ENCODE data around the gene FTO. TPM values are rescaled to one million over a fixed set of nuclear protein-coding genes. Genes with fewer than 3 reads are reported as not detected.

FTO gene
- total and polyA plus RNA-seq, 2 of the 8 experiments (the other 6 are each of a cell fraction or from before 2014, with no cell fraction given), result 34.5 to 59.8 TPM

- Histone ChIP-seq H3K18ac (ENCODE audit: extremely low read depth, low read length) (no peak overlapping the region), H3K36me3 (ENCODE audit: control insufficient read depth in 2 of 4, insufficient read depth in 4 of 4, low read length in 3 of 4) (no peaks in the 10 kb centered on the region), H4K20me1 (replicated peaks in 1 of 2; ENCODE audit: control insufficient read depth in 1 of 2, insufficient read depth in 2 of 2, low read length in 2 of 2) (no peaks in the 10 kb centered on the region), H3K9ac (replicated peaks in 1 of 4; ENCODE audit: extremely low read depth in 1 of 4, low read depth in 3 of 4, low read length in 3 of 4) (no peak overlapping the region), H2BK15ac (ENCODE audit: low read length) (no peak overlapping the region), H3K27me3 (replicated peaks in 1 of 4; ENCODE audit: control insufficient read depth in 3 of 4, extremely low read depth in 1 of 4, insufficient read depth in 3 of 4, low read length in 3 of 4) (no peaks in the 10 kb centered on the region), H3K4ac (replicated peaks; ENCODE audit: insufficient read length, low read depth, low read length) (no peak overlapping the region), H2BK12ac (ENCODE audit: low read depth, low read length) (no peak overlapping the region), H2BK5ac (ENCODE audit: low read depth, low read length) (no peak overlapping the region), H2BK20ac (ENCODE audit: low read length) (no peak overlapping the region), H2AFZ (ENCODE audit: low read length) (no peak overlapping the region), H3K23me2 (ENCODE audit: low read depth, low read length) (no peaks in the 10 kb centered on the region), H3K4me3 (ENCODE audit: extremely low read depth in 1 of 4, insufficient read depth in 2 of 4, low read depth in 3 of 4, low read length in 4 of 4) (no peak overlapping the region), H2BK120ac (replicated peaks; ENCODE audit: low read depth, low read length) (no peak overlapping the region), H3K79me2 (ENCODE audit: control insufficient read depth in 1 of 2, insufficient read depth in 2 of 2, low read length in 2 of 2) (peaks cover 0 to 11% of the 10 kb centered on the region in 2 experiments; a peak in 2 of 4 replicates), H3K9me3 (ENCODE audit: insufficient read depth in 2 of 2, low read depth in 1 of 2, low read length in 1 of 2) (no peaks in the 10 kb centered on the region), H3K23ac (ENCODE audit: insufficient read length) (no peak overlapping the region), H3K4me1 (replicated peaks in 1 of 4; ENCODE audit: control insufficient read depth in 3 of 4, insufficient read depth in 4 of 4, low read length in 3 of 4) (peaks cover 0 to 3% (median 1%) of the 10 kb centered on the region in 4 experiments; a peak in 3 of 7 replicates), H2AK5ac (ENCODE audit: low read depth, low read length) (no peak overlapping the region), H3K14ac (ENCODE audit: insufficient read length) (no peak overlapping the region), H4K5ac (ENCODE audit: insufficient read length, low read depth, low read length) (no peak overlapping the region), H4K91ac (replicated peaks; ENCODE audit: insufficient read length, low read length) (no peak overlapping the region), H4K8ac (ENCODE audit: extremely low read depth, insufficient read depth, low read length) (no peak overlapping the region), H3K79me1 (ENCODE audit: low read depth, low read length) (no peaks in the 10 kb centered on the region), H3K27ac (ENCODE audit: low read depth, low read length) (no peak overlapping the region), H3K4me2 (ENCODE audit: insufficient read depth in 1 of 2, low read depth in 2 of 2, low read length in 2 of 2) (no peak overlapping the region), H3K56ac (replicated peaks; ENCODE audit: insufficient read length, low read depth, low read length) (no peak overlapping the region)
- DNase-seq (ENCODE audit: low read depth in 1 of 2, low spot score in 2 of 2), result no peak
- CTCF ChIA-PET (ENCODE audit: partially characterized antibody), result no interaction called here
- POLR2A ChIA-PET (ENCODE audit: partially characterized antibody), result no interaction called here
- TF ChIP-seq HDAC2 (IDR thresholded peaks at IDR 0.05; ENCODE audit: borderline replicate concordance in 1 of 2, low read depth in 2 of 2, low read length in 2 of 2) (no peak), NANOG (IDR thresholded peaks at IDR 0.05; ENCODE audit: insufficient read depth, low read depth, low read length, poor library complexity, severe bottlenecking) (no peak), BRCA1 (IDR thresholded peaks at IDR 0.05; ENCODE audit: low read depth, low read length) (no peak), CHD1 (IDR thresholded peaks at IDR 0.05; ENCODE audit: low read depth, low read length) (no peak), RNF2 (IDR thresholded peaks at IDR 0.05; ENCODE audit: borderline replicate concordance, low read depth, low read length, missing control alignments, poor library complexity, severe bottlenecking) (no peak), JUND (IDR thresholded peaks at IDR 0.05; ENCODE audit: low read length) (no peak), RAD21 (IDR thresholded peaks at IDR 0.05 in 1 of 2, conservative IDR thresholded peaks at IDR 0.05 in 1 of 2; ENCODE audit: low read depth in 2 of 2, low read length in 2 of 2) (no peak), EP300 (IDR thresholded peaks at IDR 0.05; ENCODE audit: borderline replicate concordance in 1 of 2, low read depth in 2 of 2, low read length in 2 of 2) (no peak), CHD2 (IDR thresholded peaks at IDR 0.05; ENCODE audit: low read length) (no peak), FOSL1 (IDR thresholded peaks at IDR 0.05; ENCODE audit: insufficient read depth, low read depth, low read length) (no peak)
- 95% methylated on average over 8 of the region's 8 CpGs; no CpG with 5 or more reads in 1 of the 2 experiments for WGBS, 2 experiments (ENCODE audit: extremely low coverage in 1 of 2, insufficient coverage in 1 of 2, insufficient read length in 1 of 2, insufficient replicate concordance in 2 of 2, low coverage in 1 of 2, low lambda C conversion rate in 2 of 2, missing lambda C conversion rate in 1 of 2)
- no peak for FAIRE-seq
Measured at GRCh38 chr16:53809088-53809932, 105.4 kb downstream of the FTO start.

All from H1 (cell line).